ENCODE measurements around the gene THAP9. TPM values are rescaled to one million over a fixed set of nuclear protein-coding genes. Genes with fewer than 3 reads are reported as not detected.

THAP9 gene
- total RNA-seq, 4 donors from 2014 or later: 1.8 to 10.2 (median 2.9) TPM

- TF ChIP-seq, protein P1, sequence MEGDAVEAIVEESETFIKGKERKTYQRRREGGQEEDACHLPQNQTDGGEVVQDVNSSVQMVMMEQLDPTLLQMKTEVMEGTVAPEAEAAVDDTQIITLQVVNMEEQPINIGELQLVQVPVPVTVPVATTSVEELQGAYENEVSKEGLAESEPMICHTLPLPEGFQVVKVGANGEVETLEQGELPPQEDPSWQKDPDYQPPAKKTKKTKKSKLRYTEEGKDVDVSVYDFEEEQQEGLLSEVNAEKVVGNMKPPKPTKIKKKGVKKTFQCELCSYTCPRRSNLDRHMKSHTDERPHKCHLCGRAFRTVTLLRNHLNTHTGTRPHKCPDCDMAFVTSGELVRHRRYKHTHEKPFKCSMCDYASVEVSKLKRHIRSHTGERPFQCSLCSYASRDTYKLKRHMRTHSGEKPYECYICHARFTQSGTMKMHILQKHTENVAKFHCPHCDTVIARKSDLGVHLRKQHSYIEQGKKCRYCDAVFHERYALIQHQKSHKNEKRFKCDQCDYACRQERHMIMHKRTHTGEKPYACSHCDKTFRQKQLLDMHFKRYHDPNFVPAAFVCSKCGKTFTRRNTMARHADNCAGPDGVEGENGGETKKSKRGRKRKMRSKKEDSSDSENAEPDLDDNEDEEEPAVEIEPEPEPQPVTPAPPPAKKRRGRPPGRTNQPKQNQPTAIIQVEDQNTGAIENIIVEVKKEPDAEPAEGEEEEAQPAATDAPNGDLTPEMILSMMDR (IDR thresholded peaks at IDR 0.05): no peak
- ATAC-seq (ENCODE audit: low FRiP score): no peak
- DNase-seq (ENCODE audit: low spot score): no peak
These were observed 3.8 kb upstream of the THAP9 start for GRCh38 chr4:82896755-82897154.

DNA sequence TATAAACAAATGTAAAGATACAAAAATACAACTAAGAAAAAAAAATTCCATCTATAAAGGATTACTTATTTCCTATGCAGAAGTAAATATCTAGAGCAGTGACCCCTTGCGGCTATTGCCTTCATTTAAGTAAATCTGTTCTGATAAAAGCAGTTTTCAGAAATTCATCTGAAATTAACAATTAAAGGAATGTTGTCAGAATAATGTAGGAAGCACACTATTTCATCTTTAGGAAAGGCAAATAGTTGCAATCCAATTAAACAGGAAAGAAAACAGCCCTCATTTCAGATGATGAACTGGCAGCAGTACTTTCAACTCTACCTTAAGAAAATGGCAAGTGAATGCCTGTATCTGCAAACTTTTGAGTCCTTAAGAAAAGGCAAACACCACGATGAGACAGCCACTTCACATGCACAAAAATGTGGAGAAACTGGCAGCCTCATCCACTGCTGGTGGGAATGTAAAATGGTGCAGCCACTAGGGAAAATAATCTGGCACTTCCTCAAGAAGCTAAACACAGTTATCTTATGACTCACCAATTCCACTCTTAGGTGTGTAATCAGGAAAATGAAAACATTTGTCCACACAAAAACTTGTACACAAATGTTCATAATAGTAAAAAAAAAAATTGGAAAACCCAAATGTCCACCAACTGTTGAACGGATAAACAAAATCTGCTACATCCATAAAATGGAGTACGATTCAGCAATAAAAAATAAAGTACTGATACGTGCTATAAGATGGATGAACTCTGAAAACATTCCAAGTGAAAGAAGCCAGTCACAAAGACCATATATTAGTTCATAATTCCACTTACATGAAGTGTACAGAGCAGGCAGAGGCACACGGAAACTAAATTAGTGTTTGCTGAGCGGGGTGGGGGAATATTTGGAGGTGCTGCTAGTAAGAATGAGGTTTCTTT, 2.0 kb upstream of the THAP9 start:
- ATAC-seq (ENCODE audit: low FRiP score): no peak
- TF ChIP-seq, protein P1 (IDR thresholded peaks at IDR 0.05): no peak
- DNase-seq (ENCODE audit: low spot score): no peak

DNA sequence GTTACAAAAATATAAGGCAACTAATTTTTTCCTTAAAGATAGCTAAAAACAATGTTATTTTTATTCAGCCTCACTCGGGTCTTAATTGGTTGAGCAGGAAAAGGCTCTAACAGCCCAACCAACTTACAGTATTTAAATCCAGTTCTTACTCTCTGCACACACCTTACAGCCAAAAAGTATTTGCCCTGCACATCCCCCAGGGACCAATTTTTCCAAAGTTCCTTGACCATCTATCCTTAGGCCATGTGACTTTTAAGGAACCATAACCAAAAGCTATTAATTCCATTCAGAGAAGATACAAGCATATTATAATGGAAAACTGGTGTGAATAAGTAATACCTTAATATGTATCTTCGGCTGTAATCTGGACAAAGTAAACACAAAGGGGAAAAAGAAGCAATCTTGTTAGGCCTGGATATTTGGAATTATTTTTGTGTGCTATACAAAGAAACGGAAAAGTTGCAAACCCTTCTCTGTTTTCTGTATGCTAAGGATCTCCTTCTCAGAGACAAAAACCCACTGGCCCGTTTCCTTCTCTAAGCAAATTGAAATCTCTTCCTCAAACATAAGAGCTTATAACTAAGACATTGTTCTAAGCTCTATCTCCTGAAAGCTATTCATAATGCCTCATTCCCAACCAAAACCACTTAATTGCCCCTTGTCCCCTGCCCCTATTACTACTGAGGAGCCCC, 1.0 kb upstream of the THAP9 start:
- DNase-seq (ENCODE audit: low spot score): no peak
- ATAC-seq (ENCODE audit: low FRiP score): no peak
- TF ChIP-seq, protein P1 (IDR thresholded peaks at IDR 0.05): no peak

- ATAC-seq (ENCODE audit: low FRiP score): no peak
- DNase-seq (ENCODE audit: low spot score): no peak
- TF ChIP-seq, protein P1 (IDR thresholded peaks at IDR 0.05): no peak
These were observed 497 bp upstream of the THAP9 start for GRCh38 chr4:82900066-82900410.

- TF ChIP-seq, protein P1 (IDR thresholded peaks at IDR 0.05): no peak
- ATAC-seq (ENCODE audit: low FRiP score): peak; percentile 8
- DNase-seq (ENCODE audit: low spot score): no peak
These were observed 716 bp downstream of the THAP9 start for GRCh38 chr4:82901183-82901718.

- TF ChIP-seq, protein P1 (IDR thresholded peaks at IDR 0.05): no peak
These were observed 3.2 kb downstream of the THAP9 start for GRCh38 chr4:82903737-82904136.

More at GRCh38 chr4:82903737-82904136, 3.2 kb downstream of the THAP9 start:
- ATAC-seq (ENCODE audit: low FRiP score) (no peak), DNase-seq (ENCODE audit: low spot score) (no peak)
